HG02852 (cell line): Measurements from ENCODE around the gene FTCD.

ENCODE experiments used
- ATAC-seq: cut with Tn5 transposase; IDR thresholded peaks from one replicate; pipeline ENCODE4 v1.9.1; 2021; ENCODE audit warnings: mild to moderate bottlenecking, moderate library complexity; ENCODE audit not compliant: unreplicated experiment

Gene FTCD

GRCh38 chr21:46124926-46125845, 30.2 kb downstream of the FTCD start:
- no peak for ATAC-seq

GRCh38 chr21:46124083-46124925, 31.1 kb downstream of the FTCD start:
- ATAC-seq, result no peak

- no peak for ATAC-seq
Observed at GRCh38 chr21:46122758-46123683, 32.4 kb downstream of the FTCD start.

GRCh38 chr21:46122237-46122671, 33.1 kb downstream of the FTCD start:
- no peak for ATAC-seq

GRCh38 chr21:46121286-46122221, 33.8 kb downstream of the FTCD start:
- ATAC-seq, result no peak

- no peak for ATAC-seq
Observed at GRCh38 chr21:46120301-46121285, 34.8 kb downstream of the FTCD start.

- no peak for ATAC-seq
Observed at GRCh38 chr21:46119637-46120271, 35.6 kb downstream of the FTCD start.

- ATAC-seq, result no peak
Observed at GRCh38 chr21:46119144-46119636, 36.2 kb downstream of the FTCD start.

- ATAC-seq, result no peak
Observed at GRCh38 chr21:46118316-46119143, 36.8 kb downstream of the FTCD start.

- ATAC-seq, result no peak
Observed at GRCh38 chr21:46117586-46118315, 37.6 kb downstream of the FTCD start.

GRCh38 chr21:46116776-46117585, 38.4 kb downstream of the FTCD start:
- ATAC-seq, result no peak

GRCh38 chr21:46116189-46116775, 39.1 kb downstream of the FTCD start:
- ATAC-seq, result no peak

- no peak for ATAC-seq
Observed at GRCh38 chr21:46115441-46116188, 39.8 kb downstream of the FTCD start.

GRCh38 chr21:46114963-46115362, 40.4 kb downstream of the FTCD start:
- ATAC-seq, result no peak
